Activated CD8-positive, alpha-beta T cell treated with anti-CD3 and anti-CD28 coated beads for 36 hours (primary cell): ENCODE results near the gene SPATS2L. TPM values are rescaled to one million over a fixed set of nuclear protein-coding genes. Genes with fewer than 3 reads are reported as not detected.

Source experiments
- ATAC-seq: fragments of 200-7000 bp; cut with Tn5 transposase; one replicate; pipeline ENCODE4 v1.10.0; 2021; ENCODE audit warnings: mild to moderate bottlenecking, moderate library complexity
- CTCF ChIA-PET: fragments of 350-600 bp; sonication (Branson Sonifier 250); formaldehyde crosslinking; loops from one replicate; lab custom pipeline; 2021; ENCODE audit warnings: antibody characterized with exemption; lab: Charles Lee
- POLR2A ChIA-PET: fragments of 350-600 bp; sonication (Branson Sonifier 250); formaldehyde crosslinking; loops from one replicate; lab custom pipeline; 2021; ENCODE audit warnings: antibody characterized with exemption; lab: Charles Lee
- DNase-seq: peaks from one replicate; pipeline ENCODE4 v3.0.0-alpha.2; 2020
- H3K27ac Mint-ChIP-seq: one replicate; pipeline ENCODE4 v1.8.0; 2021; ENCODE audit warnings: mild to moderate bottlenecking, mixed read lengths
- H3K27me3 Mint-ChIP-seq: one replicate; pipeline ENCODE4 v1.8.0; 2021; ENCODE audit warnings: mixed read lengths
- H3K36me3 Mint-ChIP-seq: one replicate; pipeline ENCODE4 v1.8.0; 2021; ENCODE audit warnings: low read depth, mixed read lengths
- H3K4me1 Mint-ChIP-seq: one replicate; pipeline ENCODE4 v1.8.0; 2021; ENCODE audit warnings: low read depth, mixed read lengths
- H3K4me3 Mint-ChIP-seq: one replicate; pipeline ENCODE4 v1.8.0; 2021; ENCODE audit warnings: mild to moderate bottlenecking, moderate library complexity, mixed read lengths
- H3K9me3 Mint-ChIP-seq: one replicate; pipeline ENCODE4 v1.8.0; 2021; ENCODE audit warnings: mixed read lengths
- intact Hi-C: fragments of 100-400 bp; cut with micrococcal nuclease; formaldehyde crosslinking; loops from one replicate; pipeline ENCODE4 v1.10.0; 2022
- total RNA-seq, 2 experiments: library from RNA; stranded (reverse); gene quantifications; one replicate each; pipeline ENCODE4 v1.2.3, GENCODE V29; 2021
- TF ChIP-seq, protein P1 (sequence below): fragments of 200-600 bp; IDR thresholded peaks from one replicate; pipeline ENCODE4 v1.8.0; 2022; ENCODE audit warnings: antibody characterized with exemption, mild to moderate bottlenecking

SPATS2L gene
- total RNA-seq, 2 experiments from 2014 or later: 5.7 to 9.0 TPM

DNA sequence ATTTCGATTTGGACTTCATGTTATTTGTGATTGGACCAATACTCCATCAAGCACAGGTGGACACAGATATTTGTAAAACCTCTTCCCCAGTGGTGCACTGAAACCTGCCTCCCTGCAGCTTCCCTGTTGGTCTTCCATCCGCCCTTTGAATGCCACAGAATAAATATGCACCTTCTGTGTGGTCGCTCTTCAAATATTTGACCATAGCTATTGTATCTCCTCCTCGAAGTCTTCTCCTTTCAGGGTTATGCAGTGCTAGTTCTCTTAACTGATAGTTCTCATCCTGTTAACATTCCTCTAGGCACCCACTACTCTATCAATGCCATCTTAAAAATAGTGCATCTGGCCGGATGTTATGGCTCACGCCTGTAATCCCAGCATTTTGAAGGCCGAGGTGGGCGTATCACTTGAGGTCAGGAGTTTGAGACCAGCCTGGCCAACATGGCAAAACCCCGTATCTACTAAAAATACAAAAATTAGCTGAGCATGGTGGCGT, 12.5 kb downstream of the SPATS2L start:
- ChIA-PET CTCF (no interaction called here), POLR2A (no interaction called here)
- intact Hi-C loops: no loop called here
- Mint-ChIP-seq H3K36me3 (no peaks in the 10 kb centered on the region), H3K4me1 (peaks cover 7% of the 10 kb centered on the region), H3K9me3 (no peaks in the 10 kb centered on the region), H3K27ac (no peak overlapping the region), H3K4me3 (no peak overlapping the region), H3K27me3 (peaks cover 3% of the 10 kb centered on the region)
- DNase-seq: no peak
- TF ChIP-seq, protein P1, sequence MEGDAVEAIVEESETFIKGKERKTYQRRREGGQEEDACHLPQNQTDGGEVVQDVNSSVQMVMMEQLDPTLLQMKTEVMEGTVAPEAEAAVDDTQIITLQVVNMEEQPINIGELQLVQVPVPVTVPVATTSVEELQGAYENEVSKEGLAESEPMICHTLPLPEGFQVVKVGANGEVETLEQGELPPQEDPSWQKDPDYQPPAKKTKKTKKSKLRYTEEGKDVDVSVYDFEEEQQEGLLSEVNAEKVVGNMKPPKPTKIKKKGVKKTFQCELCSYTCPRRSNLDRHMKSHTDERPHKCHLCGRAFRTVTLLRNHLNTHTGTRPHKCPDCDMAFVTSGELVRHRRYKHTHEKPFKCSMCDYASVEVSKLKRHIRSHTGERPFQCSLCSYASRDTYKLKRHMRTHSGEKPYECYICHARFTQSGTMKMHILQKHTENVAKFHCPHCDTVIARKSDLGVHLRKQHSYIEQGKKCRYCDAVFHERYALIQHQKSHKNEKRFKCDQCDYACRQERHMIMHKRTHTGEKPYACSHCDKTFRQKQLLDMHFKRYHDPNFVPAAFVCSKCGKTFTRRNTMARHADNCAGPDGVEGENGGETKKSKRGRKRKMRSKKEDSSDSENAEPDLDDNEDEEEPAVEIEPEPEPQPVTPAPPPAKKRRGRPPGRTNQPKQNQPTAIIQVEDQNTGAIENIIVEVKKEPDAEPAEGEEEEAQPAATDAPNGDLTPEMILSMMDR: no peak
- no peak for ATAC-seq

DNA sequence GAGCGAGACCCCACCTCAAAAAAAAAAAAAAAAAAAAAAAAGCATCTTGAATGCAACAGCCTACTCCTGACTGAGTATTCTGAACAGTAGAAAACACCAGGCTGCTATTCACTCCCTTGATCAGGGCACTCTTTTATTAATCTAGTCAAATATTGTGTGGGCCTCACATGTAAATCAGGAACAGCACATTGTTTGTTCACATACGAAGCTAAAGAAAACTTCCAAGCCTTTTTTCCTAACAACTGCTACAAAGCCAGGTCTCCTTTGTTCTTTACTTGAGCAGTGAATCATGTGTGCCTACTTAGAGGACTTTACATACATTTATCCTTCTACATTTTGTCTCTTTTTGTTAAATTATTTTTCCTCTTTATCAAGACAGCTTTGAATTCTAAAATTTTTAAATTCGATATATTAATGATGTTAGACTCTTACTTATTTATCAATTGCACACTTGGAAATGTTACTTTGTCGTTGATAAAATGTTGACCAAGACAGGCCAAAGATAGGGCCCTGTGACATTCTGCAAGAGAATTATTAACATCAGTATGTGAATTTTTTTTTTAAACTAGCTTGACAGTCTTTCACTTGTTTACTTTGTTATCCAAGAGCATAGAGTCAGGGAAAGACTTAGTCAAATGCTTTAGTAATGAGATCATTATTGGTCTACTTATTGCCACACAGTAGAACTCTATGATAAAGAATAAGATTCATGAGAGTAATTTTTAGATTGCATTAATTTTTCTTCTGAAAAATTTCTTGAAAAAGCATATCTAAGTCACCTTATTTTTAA, 13.2 kb downstream of the SPATS2L start:
- no peaks in the 10 kb centered on the region for H3K9me3 Mint-ChIP-seq
- H3K4me1 Mint-ChIP-seq: peaks cover 7% of the 10 kb centered on the region
- H3K36me3 Mint-ChIP-seq: no peaks in the 10 kb centered on the region
- ATAC-seq (no peak), DNase-seq (no peak)
- no peak overlapping the region for H3K4me3 Mint-ChIP-seq
- intact Hi-C loops: no loop called here
- no peaks in the 10 kb centered on the region for H3K27me3 Mint-ChIP-seq
- TF ChIP-seq, protein P1: no peak
- POLR2A ChIA-PET: no interaction called here
- CTCF ChIA-PET: interaction anchor here (1.1 kb wide), 1 partner anchor 7 kb away, joined by 4 read pairs; no protein-coding TSS in a partner anchor
- no peak overlapping the region for H3K27ac Mint-ChIP-seq

DNA sequence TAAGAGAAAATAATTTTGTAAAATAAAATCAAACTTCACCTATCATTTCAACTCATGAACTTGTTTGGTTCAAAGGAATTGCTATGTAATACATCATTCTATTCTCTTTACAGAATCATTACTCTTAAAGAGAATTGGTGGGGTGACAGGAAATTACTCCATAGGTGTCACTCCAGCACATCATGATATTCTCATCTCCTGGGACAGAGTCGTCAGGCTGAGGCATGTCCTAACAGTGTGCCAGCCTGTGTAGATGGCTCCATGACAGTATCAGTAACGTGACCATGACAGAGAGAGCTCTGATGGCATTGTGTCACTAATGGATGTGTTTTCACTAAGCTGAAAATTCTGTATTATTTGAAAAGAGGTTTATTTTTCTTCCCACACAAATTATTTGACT, 13.9 kb downstream of the SPATS2L start:
- CTCF ChIA-PET: interaction anchor here (1.1 kb wide), 1 partner anchor 8 kb away, joined by 4 read pairs; no protein-coding TSS in a partner anchor
- Mint-ChIP-seq H3K27ac (no peak overlapping the region), H3K36me3 (no peaks in the 10 kb centered on the region), H3K4me3 (no peak overlapping the region), H3K9me3 (no peaks in the 10 kb centered on the region), H3K27me3 (no peaks in the 10 kb centered on the region), H3K4me1 (peaks cover 7% of the 10 kb centered on the region)
- intact Hi-C loops: no loop called here
- TF ChIP-seq, protein P1: no peak
- ATAC-seq: no peak
- DNase-seq: no peak
- POLR2A ChIA-PET: no interaction called here

DNA sequence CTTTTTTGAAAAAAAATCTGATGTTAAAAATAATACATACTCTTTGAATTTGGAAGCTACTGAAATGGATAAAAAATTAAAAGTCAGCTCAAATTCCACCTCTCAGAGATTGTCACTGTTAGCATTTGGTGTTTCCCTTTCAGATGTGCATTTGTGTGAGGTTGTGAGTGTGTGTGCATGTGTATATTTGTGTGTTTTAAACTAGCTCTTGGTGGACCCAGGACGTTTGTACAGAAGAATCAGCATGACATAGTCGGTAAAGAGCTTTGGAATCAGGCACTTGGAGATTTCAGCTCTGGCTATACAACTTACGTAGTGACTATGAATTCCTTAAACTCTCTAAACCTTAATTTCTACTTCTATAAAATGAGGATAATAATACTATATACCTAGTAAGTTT, 14.5 kb downstream of the SPATS2L start:
- ATAC-seq: no peak
- intact Hi-C loops: no loop called here
- ChIA-PET POLR2A (no interaction called here), CTCF (interaction anchor here (1.1 kb wide), 1 partner anchor 9 kb away, joined by 4 read pairs; no protein-coding TSS in a partner anchor)
- TF ChIP-seq, protein P1: no peak
- Mint-ChIP-seq H3K4me1 (peaks cover 7% of the 10 kb centered on the region), H3K9me3 (no peaks in the 10 kb centered on the region), H3K4me3 (no peak overlapping the region), H3K27me3 (no peaks in the 10 kb centered on the region), H3K27ac (no peak overlapping the region), H3K36me3 (no peaks in the 10 kb centered on the region)
- no peak for DNase-seq
